SU-DHL-6 (cell line): ENCODE data around the gene SELPLG.

Source experiments
- H2AFZ ChIP-seq: fragments of 200-600 bp; sonication (generic); 2 replicates; pipeline ENCODE4 v1.6.1; 2014; ENCODE audit warnings: low read depth, mild to moderate bottlenecking, moderate library complexity, mixed read lengths, antibody characterized with exemption, low read length; ENCODE audit not compliant: severe bottlenecking
- H3F3A ChIP-seq: fragments of 200-600 bp; shearing (Covaris generic); 2 replicates; pipeline ENCODE4 v1.6.0; 2016; ENCODE audit warnings: antibody characterized with exemption, mild to moderate bottlenecking; ENCODE audit not compliant: insufficient read depth
- H3K27ac ChIP-seq: fragments of 200-600 bp; sonication (generic); 2 replicates; pipeline ENCODE4 v1.5.1; 2016; ENCODE audit warnings: low read depth, mild to moderate bottlenecking, low read length, moderate library complexity, mixed read lengths
- H3K27me3 ChIP-seq: fragments of 200-600 bp; sonication (generic), shearing (Covaris generic); 2 replicates; pipeline ENCODE4 v1.6.0; 2014; ENCODE audit warnings: mild to moderate bottlenecking, low read length
- H3K36me3 ChIP-seq: fragments of 200-600 bp; sonication (generic); 2 replicates; pipeline ENCODE4 v1.6.1; 2014; ENCODE audit warnings: mild to moderate bottlenecking, low read length, mixed read lengths
- H3K4me2 ChIP-seq: fragments of 300-600, 200-600 bp; shearing (Covaris generic), sonication (generic); 2 replicates; pipeline ENCODE4 v1.6.0; 2014; ENCODE audit warnings: low read length, low read depth, mild to moderate bottlenecking; ENCODE audit not compliant: poor library complexity, severe bottlenecking
- H3K4me3 ChIP-seq: fragments of 200-600 bp; sonication (generic); 2 replicates; pipeline ENCODE4 v1.5.1; 2014; ENCODE audit warnings: antibody characterized with exemption, low read length, mild to moderate bottlenecking, mixed read lengths; ENCODE audit not compliant: insufficient read depth, poor library complexity, severe bottlenecking
- H3K79me2 ChIP-seq: fragments of 200-600 bp; sonication (generic); 2 replicates; pipeline ENCODE4 v1.6.1; 2014; ENCODE audit warnings: mild to moderate bottlenecking, low read length, moderate library complexity; ENCODE audit not compliant: insufficient read depth
- H3K9ac ChIP-seq: fragments of 200-600 bp; sonication (generic); 2 replicates; pipeline ENCODE4 v1.7.0; 2014; ENCODE audit warnings: mild to moderate bottlenecking, low read length
- H3K9me2 ChIP-seq: fragments of 200-600 bp; sonication (generic); replicated peaks from 2 replicates; pipeline ENCODE4 v1.6.1; 2014; ENCODE audit warnings: low read length; ENCODE audit not compliant: insufficient read depth
- H3K9me3 ChIP-seq: fragments of 200-600 bp; sonication (generic); 2 replicates; pipeline ENCODE4 v1.6.1; 2014; ENCODE audit warnings: low read length, mixed read lengths; ENCODE audit not compliant: insufficient read depth
- H4K20me1 ChIP-seq: fragments of 200-600 bp; sonication (generic); 2 replicates; pipeline ENCODE4 v1.6.1; 2014; ENCODE audit warnings: low read depth, mild to moderate bottlenecking, antibody characterized with exemption, low read length, moderate library complexity, mixed read lengths
- EZH2phosphoT487 ChIP-seq: fragments of 200-600 bp; sonication (generic), shearing (Covaris generic); conservative IDR thresholded peaks from 2 replicates; pipeline ENCODE4 v1.6.1; 2018; ENCODE audit warnings: mild to moderate bottlenecking, antibody characterized with exemption, low read length, moderate library complexity, mixed read lengths
- TF ChIP-seq, protein P1 (sequence below): fragments of 200-600 bp; sonication (generic); IDR thresholded peaks from one replicate; pipeline ENCODE4 v1.5.1; 2017; ENCODE audit warnings: antibody characterized with exemption, mild to moderate bottlenecking, low read length, moderate library complexity; ENCODE audit not compliant: insufficient read depth, poor library complexity, severe bottlenecking

SELPLG gene

DNA sequence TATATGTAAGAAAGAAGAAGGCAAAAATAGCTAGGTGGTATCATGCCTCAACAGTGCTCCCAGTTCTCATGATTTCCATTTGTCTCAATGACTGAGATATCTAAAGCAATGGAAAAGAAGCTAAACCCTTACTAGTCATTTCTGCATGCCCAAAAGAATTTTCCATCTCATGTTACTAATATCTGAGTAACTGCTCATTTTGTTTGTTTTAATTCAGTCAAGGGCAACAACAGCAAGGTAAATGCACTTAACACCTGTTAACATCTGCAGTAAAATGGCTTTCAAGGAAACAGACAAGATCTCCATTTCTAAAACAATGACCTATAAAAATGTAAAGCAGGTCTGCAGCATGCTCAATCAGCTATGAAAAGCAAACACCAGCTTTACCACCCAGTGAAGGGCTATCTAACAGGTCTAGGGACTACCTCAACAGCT lies 19.4 kb upstream of the SELPLG start:
- TF ChIP-seq EZH2phosphoT487 = no peak
- TF ChIP-seq, protein P1, sequence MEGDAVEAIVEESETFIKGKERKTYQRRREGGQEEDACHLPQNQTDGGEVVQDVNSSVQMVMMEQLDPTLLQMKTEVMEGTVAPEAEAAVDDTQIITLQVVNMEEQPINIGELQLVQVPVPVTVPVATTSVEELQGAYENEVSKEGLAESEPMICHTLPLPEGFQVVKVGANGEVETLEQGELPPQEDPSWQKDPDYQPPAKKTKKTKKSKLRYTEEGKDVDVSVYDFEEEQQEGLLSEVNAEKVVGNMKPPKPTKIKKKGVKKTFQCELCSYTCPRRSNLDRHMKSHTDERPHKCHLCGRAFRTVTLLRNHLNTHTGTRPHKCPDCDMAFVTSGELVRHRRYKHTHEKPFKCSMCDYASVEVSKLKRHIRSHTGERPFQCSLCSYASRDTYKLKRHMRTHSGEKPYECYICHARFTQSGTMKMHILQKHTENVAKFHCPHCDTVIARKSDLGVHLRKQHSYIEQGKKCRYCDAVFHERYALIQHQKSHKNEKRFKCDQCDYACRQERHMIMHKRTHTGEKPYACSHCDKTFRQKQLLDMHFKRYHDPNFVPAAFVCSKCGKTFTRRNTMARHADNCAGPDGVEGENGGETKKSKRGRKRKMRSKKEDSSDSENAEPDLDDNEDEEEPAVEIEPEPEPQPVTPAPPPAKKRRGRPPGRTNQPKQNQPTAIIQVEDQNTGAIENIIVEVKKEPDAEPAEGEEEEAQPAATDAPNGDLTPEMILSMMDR = no peak
- Histone ChIP-seq H4K20me1 (no peaks in the 10 kb centered on the region), H3K9me3 (no peaks in the 10 kb centered on the region), H3F3A (no peaks in the 10 kb centered on the region; the same call in 1 of the 2 replicates), H3K9me2 (no peaks in the 10 kb centered on the region), H3K27me3 (no peaks in the 10 kb centered on the region), H3K79me2 (no peaks in the 10 kb centered on the region), H3K27ac (no peak overlapping the region), H3K9ac (no peak overlapping the region), H3K36me3 (no peaks in the 10 kb centered on the region), H2AFZ (no peak overlapping the region), H3K4me2 (no peak overlapping the region), H3K4me3 (no peak overlapping the region)

DNA sequence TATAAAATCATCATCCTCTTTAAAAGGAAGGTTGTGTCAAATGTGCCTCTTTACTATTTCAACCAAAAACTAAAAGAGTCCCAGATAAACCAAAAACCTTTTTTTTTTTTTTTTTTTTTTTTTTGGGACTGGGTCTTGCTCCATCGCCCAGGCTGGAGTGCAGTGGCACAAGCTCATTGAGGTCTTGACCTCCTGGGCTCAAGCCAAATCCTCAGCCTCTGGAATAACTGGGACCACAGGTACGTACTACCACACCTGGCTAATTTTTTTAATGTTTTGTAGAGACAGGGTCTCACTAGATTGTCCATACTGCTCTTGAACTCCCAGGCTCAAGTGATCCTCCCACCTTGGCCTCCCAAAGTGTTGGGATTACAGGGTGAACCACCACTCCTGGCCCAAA lies 16.4 kb upstream of the SELPLG start:
- Histone ChIP-seq H3F3A (no peaks in the 10 kb centered on the region; the same call in 1 of the 2 replicates), H3K27ac (no peak overlapping the region), H3K36me3 (no peaks in the 10 kb centered on the region), H3K9me3 (no peaks in the 10 kb centered on the region), H3K9me2 (no peaks in the 10 kb centered on the region), H3K4me2 (no peak overlapping the region), H3K9ac (no peak overlapping the region), H2AFZ (no peak overlapping the region), H3K79me2 (no peaks in the 10 kb centered on the region), H4K20me1 (no peaks in the 10 kb centered on the region), H3K27me3 (no peaks in the 10 kb centered on the region), H3K4me3 (no peak overlapping the region)
- TF ChIP-seq, protein P1 = no peak
- TF ChIP-seq EZH2phosphoT487 = no peak

DNA sequence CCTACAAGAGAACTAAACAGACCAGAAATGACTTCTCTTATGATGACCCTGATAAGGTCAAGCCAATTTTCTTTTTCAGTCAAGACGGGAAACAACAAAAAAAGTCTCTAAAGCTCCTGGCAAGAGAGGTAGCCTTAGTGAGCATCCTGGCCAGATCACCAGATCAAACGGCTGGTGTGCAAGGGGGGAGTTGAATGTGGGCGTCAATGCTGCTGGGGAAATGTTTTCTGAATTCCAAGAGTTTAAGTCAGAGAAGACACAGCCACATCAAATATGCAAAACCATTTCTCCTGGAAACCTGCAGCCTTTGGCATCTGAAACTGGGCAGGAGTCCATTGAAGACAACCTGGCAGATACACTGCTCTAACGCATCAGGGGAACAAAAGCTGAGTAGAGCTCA lies 16.0 kb upstream of the SELPLG start:
- Histone ChIP-seq H4K20me1 (no peaks in the 10 kb centered on the region), H3K4me3 (no peak overlapping the region), H3K79me2 (no peaks in the 10 kb centered on the region), H3K27me3 (no peaks in the 10 kb centered on the region), H3K4me2 (no peak overlapping the region), H3K36me3 (no peaks in the 10 kb centered on the region), H2AFZ (no peak overlapping the region), H3K27ac (no peak overlapping the region), H3F3A (no peaks in the 10 kb centered on the region; the same call in 1 of the 2 replicates), H3K9me2 (no peaks in the 10 kb centered on the region), H3K9me3 (no peaks in the 10 kb centered on the region), H3K9ac (no peak overlapping the region)
- TF ChIP-seq, protein P1 = no peak
- TF ChIP-seq EZH2phosphoT487 = no peak
